ENCODE data around the gene SERINC2. TPM values are rescaled to one million over a fixed set of nuclear protein-coding genes. Genes with fewer than 3 reads are reported as not detected.

SERINC2 gene
- total and polyA plus RNA-seq, 2 of the 4 experiments (the other 2 are of a cell fraction), result 2.0 to 59.5 TPM

- Histone ChIP-seq H3K9me1 (ENCODE audit: insufficient read depth, low read length) (no peaks in the 10 kb centered on the region), H4K5ac (ENCODE audit: low read depth, low read length) (no peak overlapping the region), H3K14ac (replicated peaks; ENCODE audit: low read depth, low read length) (no peak overlapping the region), H3K27ac (ENCODE audit: insufficient read depth, low read length) (no peak overlapping the region), H2BK120ac (ENCODE audit: low read depth, low read length) (no peak overlapping the region), H3K4me3 (ENCODE audit: insufficient read depth, low read depth, low read length) (no peak overlapping the region), H3K79me1 (ENCODE audit: low read depth in 1 of 2, low read length in 2 of 2) (no peaks in the 10 kb centered on the region), H3K4me2 (ENCODE audit: low read depth, low read length) (no peak overlapping the region), H4K20me1 (ENCODE audit: insufficient read depth, low read length) (no peaks in the 10 kb centered on the region), H3K4ac (ENCODE audit: low read depth, low read length) (no peak overlapping the region), H3K4me1 (ENCODE audit: control insufficient read depth, insufficient read depth, low read length) (no peaks in the 10 kb centered on the region), H3K36me3 (ENCODE audit: control insufficient read depth, insufficient read depth, low read length) (no peaks in the 10 kb centered on the region), H3K23ac (ENCODE audit: low read depth, low read length) (no peak overlapping the region), H3K27me3 (ENCODE audit: control insufficient read depth, insufficient read depth, low read length) (peaks cover 2% of the 10 kb centered on the region), H3K56ac (ENCODE audit: extremely low read depth, insufficient read depth, low read length) (no peak overlapping the region), H2AK5ac (ENCODE audit: low read depth, low read length) (no peak overlapping the region), H4K8ac (ENCODE audit: low read depth in 2 of 2, low read length in 2 of 2) (no peak overlapping the region), H3K9me3 (ENCODE audit: control insufficient read depth, insufficient read depth, low read length) (no peaks in the 10 kb centered on the region), H4K91ac (ENCODE audit: insufficient read depth, low read depth, low read length) (no peak overlapping the region), H3K18ac (ENCODE audit: low read depth, low read length) (no peak overlapping the region), H2BK20ac (ENCODE audit: low read depth, low read length) (no peak overlapping the region), H2BK5ac (ENCODE audit: low read depth, low read length, poor library complexity, severe bottlenecking) (no peak overlapping the region), H2BK15ac (ENCODE audit: low read depth, low read length) (no peak overlapping the region), H3K9ac (ENCODE audit: low read depth, low read length) (no peak overlapping the region), H2AFZ (replicated peaks; ENCODE audit: low read length, poor library complexity) (no peak overlapping the region), H2AK9ac (replicated peaks; ENCODE audit: low read depth, low read length, poor library complexity) (peak overlapping the region; percentile 33)
- dilution Hi-C loops (cut with HindIII; ENCODE audit: low sequenced_read_pairs, unreplicated experiment) (no loop called here), in situ Hi-C loops (cut with MboI; ENCODE audit: low sequenced_read_pairs) (no loop called here), intact Hi-C loops (cut with micrococcal nuclease) (no loop called here)
- DNase-seq, result no peak
- ChIA-PET POLR2A (ENCODE audit: unreplicated experiment) (no interaction called here), CTCF (no interaction called here)
- no TSS peak for BruUV-seq (replicated peaks)
- TF ChIP-seq CEBPB (IDR thresholded peaks at IDR 0.05; ENCODE audit: low read depth, low read length) (no peak), BHLHE40 (IDR thresholded peaks at IDR 0.05; ENCODE audit: low read depth, low read length) (no peak), FOS (IDR thresholded peaks at IDR 0.05; ENCODE audit: low read depth, low read length) (no peak), ELK1 (IDR thresholded peaks at IDR 0.05; ENCODE audit: borderline replicate concordance, low read depth, low read length) (no peak), RCOR1 (IDR thresholded peaks at IDR 0.05; ENCODE audit: insufficient replicate concordance, low read length) (no peak), CHD1 (IDR thresholded peaks at IDR 0.05; ENCODE audit: low read depth, low read length) (no peak), MAZ (IDR thresholded peaks at IDR 0.05; ENCODE audit: borderline replicate concordance, low read depth, low read length) (no peak), RFX5 (IDR thresholded peaks at IDR 0.05; ENCODE audit: low read depth, low read length) (no peak), CTCF (conservative IDR thresholded peaks at IDR 0.05; ENCODE audit: low read depth, low read length) (no peak), MAFK (IDR thresholded peaks at IDR 0.05; ENCODE audit: low read depth, low read length) (no peak), MXI1 (IDR thresholded peaks at IDR 0.05; ENCODE audit: borderline replicate concordance, low read depth, low read length) (no peak)
- ATAC-seq (ENCODE audit: low read depth), result no peak
- WGBS, 2 experiments (ENCODE audit: extremely low coverage in 2 of 2, insufficient read length in 1 of 2), result no CpG with 5 or more reads among the region's 7 CpGs
Observed at GRCh38 chr1:31389616-31390015, 23.4 kb upstream of the SERINC2 start.

All from IMR-90 (cell line).